ENCODE data around the gene KREMEN2. TPM values are rescaled to one million over a fixed set of nuclear protein-coding genes. Genes with fewer than 3 reads are reported as not detected.
A peak's percentile ranks its signal among the peaks of the same experiment; 100 is the strongest.
"Not testable (repeated sequence)": the region's sequence is repeated elsewhere in the genome, so short reads cannot be mapped to it uniquely, and the experiment has no call there.

The KREMEN2 gene
- total RNA-seq, 4 donors from 2014 or later = 1.9 to 3.8 (median 2.5) TPM

DNA sequence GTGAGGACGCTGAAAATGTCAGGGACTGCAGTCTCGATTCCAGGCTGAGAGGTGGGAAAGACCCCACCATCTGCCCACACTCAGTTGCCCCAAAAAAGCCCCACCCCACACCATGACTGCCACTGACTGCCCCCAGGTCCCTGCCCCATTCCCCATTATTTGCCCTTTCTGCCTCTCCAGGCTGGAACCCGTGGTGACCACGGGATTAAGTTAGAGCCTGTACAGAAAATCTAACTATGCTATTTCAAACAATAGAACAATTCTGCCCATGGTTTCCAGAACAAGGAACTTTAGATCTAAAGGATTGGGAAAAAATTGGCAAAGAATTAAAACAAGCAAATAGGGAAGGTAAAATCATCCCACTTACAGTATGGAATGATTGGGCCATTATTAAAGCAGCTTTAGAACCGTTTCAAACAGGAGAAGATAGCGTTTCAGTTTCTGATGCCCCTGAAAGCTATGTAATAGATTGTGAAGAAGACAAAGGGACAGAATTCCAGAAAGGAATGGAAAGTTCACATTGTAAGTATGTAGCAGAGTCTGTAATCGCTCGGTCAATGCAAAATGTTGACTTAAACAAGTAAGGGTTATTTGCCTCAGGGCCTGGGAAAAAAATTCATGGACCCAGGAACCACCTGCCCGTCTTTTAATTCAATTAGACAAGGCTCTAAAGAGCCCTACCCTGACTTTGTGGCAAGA, 38.0 kb upstream of the KREMEN2 start:
- no peak for DNase-seq (ENCODE audit: low spot score in 2 of 2)
- intact Hi-C loops (cut with DNase I; ENCODE audit: low total_unique reads) = no loop called here
- WGBS, 2 donors = 67 to 75% methylated on average over 9 of the region's 9 CpGs
- TF ChIP-seq POLR2A (IDR thresholded peaks at IDR 0.05) = no peak
- H3K4me3 ChIP-seq (ENCODE audit: low read depth, poor library complexity, severe bottlenecking) = no peak overlapping the region

DNA sequence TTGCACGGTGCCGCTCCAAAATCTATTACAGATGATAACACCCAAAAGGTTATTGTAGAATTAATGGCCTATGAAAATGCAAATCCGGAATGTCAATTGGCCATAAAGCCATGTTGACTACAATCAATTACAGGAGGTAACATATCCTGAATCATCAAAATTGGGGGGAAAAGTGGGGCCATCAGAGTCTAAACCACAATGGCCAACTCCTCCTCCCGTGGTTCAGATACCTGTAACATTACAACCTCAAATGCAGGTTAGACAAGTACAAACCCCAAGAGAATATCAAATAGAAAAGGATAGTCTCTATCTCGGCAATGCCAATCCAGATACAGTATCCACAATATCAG, 37.5 kb upstream of the KREMEN2 start:
- no peak for DNase-seq (ENCODE audit: low spot score in 2 of 2)
- intact Hi-C loops (cut with DNase I; ENCODE audit: low total_unique reads) = no loop called here
- TF ChIP-seq, protein P1, sequence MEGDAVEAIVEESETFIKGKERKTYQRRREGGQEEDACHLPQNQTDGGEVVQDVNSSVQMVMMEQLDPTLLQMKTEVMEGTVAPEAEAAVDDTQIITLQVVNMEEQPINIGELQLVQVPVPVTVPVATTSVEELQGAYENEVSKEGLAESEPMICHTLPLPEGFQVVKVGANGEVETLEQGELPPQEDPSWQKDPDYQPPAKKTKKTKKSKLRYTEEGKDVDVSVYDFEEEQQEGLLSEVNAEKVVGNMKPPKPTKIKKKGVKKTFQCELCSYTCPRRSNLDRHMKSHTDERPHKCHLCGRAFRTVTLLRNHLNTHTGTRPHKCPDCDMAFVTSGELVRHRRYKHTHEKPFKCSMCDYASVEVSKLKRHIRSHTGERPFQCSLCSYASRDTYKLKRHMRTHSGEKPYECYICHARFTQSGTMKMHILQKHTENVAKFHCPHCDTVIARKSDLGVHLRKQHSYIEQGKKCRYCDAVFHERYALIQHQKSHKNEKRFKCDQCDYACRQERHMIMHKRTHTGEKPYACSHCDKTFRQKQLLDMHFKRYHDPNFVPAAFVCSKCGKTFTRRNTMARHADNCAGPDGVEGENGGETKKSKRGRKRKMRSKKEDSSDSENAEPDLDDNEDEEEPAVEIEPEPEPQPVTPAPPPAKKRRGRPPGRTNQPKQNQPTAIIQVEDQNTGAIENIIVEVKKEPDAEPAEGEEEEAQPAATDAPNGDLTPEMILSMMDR (IDR thresholded peaks at IDR 0.05) = no peak
- no peak for TF ChIP-seq POLR2A (IDR thresholded peaks at IDR 0.05)
- H3K4me3 ChIP-seq (ENCODE audit: low read depth, poor library complexity, severe bottlenecking) = no peak overlapping the region
- 65 to 72% methylated on average over 5 of the region's 5 CpGs for WGBS, 2 donors

GRCh38 chr16:2927010-2927646, 36.9 kb upstream of the KREMEN2 start:
- DNase-seq (ENCODE audit: low spot score in 2 of 2) = peak; percentile 89 to 98
- 7 to 8% methylated on average over 18 to 19 of the region's 19 CpGs for WGBS, 2 donors
- intact Hi-C loops (cut with DNase I; ENCODE audit: low total_unique reads) = no loop called here
- TF ChIP-seq, protein P1 (IDR thresholded peaks at IDR 0.05) = peak in 1 of 3 donors; percentile 83
- TF ChIP-seq POLR2A (IDR thresholded peaks at IDR 0.05) = no peak
- H3K4me3 ChIP-seq (ENCODE audit: low read depth, poor library complexity, severe bottlenecking) = no peak overlapping the region

DNA sequence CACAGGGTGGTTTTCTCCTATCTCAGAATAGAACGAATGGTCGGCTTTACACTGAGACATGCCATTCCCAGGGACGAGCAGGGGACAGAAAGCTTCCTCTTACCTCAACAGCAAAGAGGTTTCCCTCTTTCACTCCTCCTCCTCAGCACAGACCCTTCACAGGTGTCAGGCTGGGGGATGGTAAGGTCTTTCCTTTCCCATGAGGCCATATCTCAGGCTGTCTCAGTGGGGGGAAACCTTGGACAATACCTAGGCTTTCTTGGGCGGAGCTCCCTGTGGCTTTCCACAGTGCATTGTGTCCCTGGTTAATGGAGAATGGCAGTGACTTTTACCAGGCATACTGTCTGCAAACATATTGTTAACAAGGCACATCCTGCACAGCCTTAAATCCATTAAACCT, 35.9 kb upstream of the KREMEN2 start:
- H3K4me3 ChIP-seq (ENCODE audit: low read depth, poor library complexity, severe bottlenecking); DNase-seq (ENCODE audit: low spot score in 2 of 2); intact Hi-C loops (cut with DNase I; ENCODE audit: low total_unique reads): not testable (repeated sequence)
- 67 to 78% methylated on average over 4 of the region's 4 CpGs for WGBS, 2 donors

GRCh38 chr16:2928796-2929195, 35.3 kb upstream of the KREMEN2 start:
- WGBS, 2 donors = 83 to 93% methylated on average over 9 to 11 of the region's 11 CpGs
- intact Hi-C loops (cut with DNase I; ENCODE audit: low total_unique reads) = no loop called here
- H3K4me3 ChIP-seq (ENCODE audit: low read depth, poor library complexity, severe bottlenecking) = no peak overlapping the region
- TF ChIP-seq, protein P1 (IDR thresholded peaks at IDR 0.05) = no peak
- TF ChIP-seq POLR2A (IDR thresholded peaks at IDR 0.05) = no peak
- DNase-seq (ENCODE audit: low spot score in 2 of 2) = no peak

GRCh38 chr16:2929693-2930092, 34.4 kb upstream of the KREMEN2 start:
- intact Hi-C loops (cut with DNase I; ENCODE audit: low total_unique reads) = no loop called here
- TF ChIP-seq POLR2A (IDR thresholded peaks at IDR 0.05) = no peak
- TF ChIP-seq, protein P1 (IDR thresholded peaks at IDR 0.05) = no peak
- 87 to 93% methylated on average over 3 to 13 of the region's 14 CpGs for WGBS, 2 donors
- no peak overlapping the region for H3K4me3 ChIP-seq (ENCODE audit: low read depth, poor library complexity, severe bottlenecking)
- DNase-seq (ENCODE audit: low spot score in 2 of 2) = no peak

GRCh38 chr16:2930236-2930635, 33.8 kb upstream of the KREMEN2 start:
- WGBS, 2 donors = 93 to 96% methylated on average over 13 to 14 of the region's 15 CpGs
- no peak for TF ChIP-seq POLR2A (IDR thresholded peaks at IDR 0.05)
- TF ChIP-seq, protein P1 (IDR thresholded peaks at IDR 0.05) = no peak
- intact Hi-C loops (cut with DNase I; ENCODE audit: low total_unique reads) = no loop called here
- no peak overlapping the region for H3K4me3 ChIP-seq (ENCODE audit: low read depth, poor library complexity, severe bottlenecking)
- no peak for DNase-seq (ENCODE audit: low spot score in 2 of 2)

- H3K4me3 ChIP-seq (ENCODE audit: low read depth, poor library complexity, severe bottlenecking); intact Hi-C loops (cut with DNase I; ENCODE audit: low total_unique reads); DNase-seq (ENCODE audit: low spot score in 2 of 2): not testable (repeated sequence)
- 86 to 93% methylated on average over 13 of the region's 13 CpGs for WGBS, 2 donors
Measured at GRCh38 chr16:2931231-2931914, 32.7 kb upstream of the KREMEN2 start.
